Fibroblast of skin of back (primary cell): Measurements from ENCODE around the gene PTPRK.
"Not testable (repeated sequence)": the region's sequence is repeated elsewhere in the genome, so short reads cannot be mapped to it uniquely, and the experiment has no call there.

ENCODE experiments used
- DNase-seq: peaks from one replicate; pipeline ENCODE4 v3.0.0-alpha.2; 2013

The PTPRK gene

DNA sequence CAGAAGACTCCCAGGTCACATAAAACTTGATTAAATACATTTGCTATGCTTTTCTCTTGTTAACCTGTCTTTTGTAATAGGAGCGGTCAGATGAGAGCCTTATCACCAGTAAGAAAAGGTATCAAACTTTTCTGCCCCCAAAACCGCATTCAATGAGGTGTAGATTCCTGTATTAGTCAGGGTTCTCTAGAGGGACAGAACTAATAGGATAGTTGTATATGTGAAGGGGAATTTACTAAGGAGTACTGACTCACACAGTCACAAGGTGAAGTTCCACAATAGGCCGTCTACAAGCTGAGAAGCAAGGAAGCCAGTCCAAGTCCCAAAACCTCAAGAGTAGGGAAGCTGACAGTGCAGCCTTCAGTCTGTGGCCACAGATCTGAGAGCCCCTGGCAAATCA lies 32.7 kb downstream of the PTPRK start:
- DNase-seq, result no peak

GRCh38 chr6:128487055-128487454 lies 33.3 kb downstream of the PTPRK start:
- DNase-seq, result no peak

GRCh38 chr6:128486580-128486979 lies 33.8 kb downstream of the PTPRK start:
- not testable (repeated sequence) for DNase-seq

GRCh38 chr6:128483472-128484135 lies 36.8 kb downstream of the PTPRK start:
- no peak for DNase-seq

DNA sequence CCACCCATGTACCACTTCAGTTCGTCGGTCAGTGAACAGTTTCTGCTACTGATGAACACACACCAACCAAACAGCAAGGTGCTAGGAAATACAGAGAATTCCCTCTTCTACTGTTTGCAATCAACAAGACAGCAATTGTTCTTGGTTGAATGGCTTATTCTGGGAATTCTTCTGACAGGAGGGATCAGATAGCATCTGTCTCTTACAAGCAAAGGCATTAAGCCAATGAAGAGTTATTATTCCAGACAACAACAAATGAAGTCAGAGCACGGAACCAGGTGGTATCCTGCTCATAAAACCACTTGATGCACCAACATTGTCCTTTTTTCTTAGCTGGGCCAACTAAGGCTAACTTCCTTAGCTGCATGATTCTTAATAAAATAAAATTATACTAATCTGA lies 37.8 kb downstream of the PTPRK start:
- no peak for DNase-seq

DNA sequence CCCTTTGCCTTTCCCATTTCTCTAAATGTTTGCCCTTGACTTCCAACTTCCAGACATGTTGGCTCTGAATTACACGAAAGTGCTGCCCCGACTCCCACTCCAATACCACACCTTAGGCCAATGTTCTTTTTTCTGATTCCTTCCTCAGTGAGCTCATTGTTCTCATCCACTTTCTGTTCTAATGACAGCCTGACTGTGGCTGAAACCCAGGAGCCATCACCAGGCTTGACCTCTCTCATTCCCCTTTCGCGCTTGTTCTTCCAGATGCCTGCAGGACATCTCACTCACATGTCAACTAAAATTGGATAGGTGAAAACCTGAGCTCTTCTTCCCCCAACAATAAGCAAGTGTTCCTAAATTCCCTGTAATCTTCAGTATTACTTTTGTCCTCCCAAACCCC lies 40.4 kb downstream of the PTPRK start:
- DNase-seq, result no peak

- DNase-seq, result no peak
Measured at GRCh38 chr6:128479048-128479666, 41.2 kb downstream of the PTPRK start.

GRCh38 chr6:128478230-128479047 lies 42.0 kb downstream of the PTPRK start:
- no peak for DNase-seq

GRCh38 chr6:128474933-128475332 lies 45.5 kb downstream of the PTPRK start:
- no peak for DNase-seq

GRCh38 chr6:128474481-128474880 lies 45.9 kb downstream of the PTPRK start:
- peak; percentile 63 for DNase-seq

- no peak for DNase-seq
Measured at GRCh38 chr6:128471907-128472306, 48.5 kb downstream of the PTPRK start.

DNA sequence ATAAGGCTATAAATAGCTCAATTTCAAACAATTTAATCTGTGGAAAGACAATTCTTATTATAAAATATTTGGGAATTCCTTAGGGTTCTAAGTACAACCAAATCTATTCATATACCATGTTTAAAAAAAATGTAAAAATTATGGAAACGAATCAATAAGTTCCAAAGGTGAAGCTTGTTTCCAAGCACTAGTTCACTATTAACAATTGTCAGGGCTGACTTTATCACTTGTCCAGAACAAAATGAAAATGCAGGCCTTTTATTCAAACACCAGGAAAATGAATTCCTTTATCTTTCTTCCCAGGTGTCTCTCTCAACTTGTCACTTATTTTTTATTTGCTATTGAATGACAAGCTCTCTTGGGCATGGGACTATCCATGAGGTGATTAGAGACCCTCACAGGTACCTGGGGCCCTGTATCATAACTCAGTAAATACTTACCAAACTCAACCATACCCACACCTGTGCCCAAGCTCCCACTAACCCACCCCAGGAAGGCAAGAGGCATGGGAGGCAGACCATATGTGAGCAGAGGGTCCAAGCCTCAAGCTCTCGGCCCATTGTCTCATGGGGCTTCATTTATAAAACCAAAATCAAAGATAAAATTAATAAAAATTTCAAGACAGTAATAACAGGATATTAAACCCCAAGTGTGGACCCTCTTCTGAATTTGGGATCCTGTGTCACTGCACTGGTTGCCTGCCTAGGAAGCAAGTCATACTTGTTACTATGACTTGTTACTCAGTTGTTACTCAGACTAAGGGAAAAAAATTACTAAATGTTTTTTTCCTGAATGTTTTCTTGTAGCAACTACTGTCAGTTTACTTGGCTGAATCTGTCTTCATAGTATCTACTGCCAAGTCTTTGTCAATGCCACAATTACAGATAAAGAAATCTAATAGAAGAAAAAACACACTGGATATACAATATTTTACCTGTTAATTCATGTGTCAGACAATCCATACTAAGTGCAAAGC lies 54.7 kb downstream of the PTPRK start:
- DNase-seq, result no peak

GRCh38 chr6:128464790-128465189 lies 55.6 kb downstream of the PTPRK start:
- DNase-seq, result no peak

- DNase-seq, result peak; percentile 8
Measured at GRCh38 chr6:128463942-128464341, 56.5 kb downstream of the PTPRK start.

GRCh38 chr6:128461501-128461900 lies 58.9 kb downstream of the PTPRK start:
- DNase-seq, result no peak

DNA sequence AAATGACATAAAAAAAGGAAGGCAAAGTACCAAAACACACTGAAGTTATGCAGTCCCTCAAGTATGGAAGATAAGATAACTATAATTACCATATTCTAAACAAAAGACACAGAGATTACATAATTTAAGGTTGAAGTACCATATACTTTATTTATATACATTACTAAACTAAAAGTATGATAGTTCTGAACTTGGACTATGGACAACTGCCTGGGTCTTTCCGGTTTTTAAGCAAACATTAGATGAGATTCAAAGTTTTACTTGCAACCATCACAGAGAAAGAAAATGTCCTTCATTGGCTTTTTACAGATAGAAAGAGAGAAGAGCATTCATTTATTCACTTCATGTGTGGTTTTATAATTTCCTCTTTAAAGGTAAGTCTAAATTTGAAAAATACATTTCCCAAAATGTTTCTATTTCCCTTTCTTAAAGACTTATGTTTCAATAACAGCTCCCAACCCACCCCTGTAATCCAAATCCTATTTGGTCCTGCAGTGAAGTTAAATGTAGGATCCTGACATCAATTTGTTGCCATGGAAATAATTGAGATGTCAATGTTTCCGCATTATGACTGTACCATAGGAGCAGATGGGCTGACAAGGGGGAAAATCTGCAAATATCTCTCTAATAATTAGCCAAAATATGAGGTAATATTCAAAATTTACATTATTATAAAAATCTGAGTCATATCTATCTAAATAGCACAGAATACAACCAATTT lies 63.7 kb downstream of the PTPRK start:
- DNase-seq, result no peak

GRCh38 chr6:128455959-128456358 lies 64.4 kb downstream of the PTPRK start:
- no peak for DNase-seq

- no peak for DNase-seq
Measured at GRCh38 chr6:128452713-128453112, 67.7 kb downstream of the PTPRK start.

- DNase-seq, result no peak
Measured at GRCh38 chr6:128446497-128446896, 73.9 kb downstream of the PTPRK start.

DNA sequence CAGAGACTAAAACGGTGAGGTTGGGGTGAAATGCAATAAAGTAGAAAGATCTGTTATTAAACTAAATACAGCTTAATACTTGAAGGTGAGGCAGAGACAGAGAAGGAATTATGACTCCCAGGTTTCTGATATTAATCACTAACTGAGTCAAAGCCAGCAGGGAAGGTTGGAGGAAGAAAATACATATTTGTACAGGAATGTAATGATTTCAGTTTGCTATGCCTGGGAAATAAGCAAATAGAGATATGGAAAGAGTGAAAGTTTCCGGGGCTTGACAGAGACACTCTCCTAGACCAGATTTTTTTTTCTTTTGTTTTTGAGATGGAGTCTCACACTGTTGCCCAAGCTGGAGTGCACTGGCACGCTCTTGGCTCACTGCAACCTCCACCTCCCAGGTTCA lies 76.8 kb downstream of the PTPRK start:
- DNase-seq, result peak; percentile 55

DNA sequence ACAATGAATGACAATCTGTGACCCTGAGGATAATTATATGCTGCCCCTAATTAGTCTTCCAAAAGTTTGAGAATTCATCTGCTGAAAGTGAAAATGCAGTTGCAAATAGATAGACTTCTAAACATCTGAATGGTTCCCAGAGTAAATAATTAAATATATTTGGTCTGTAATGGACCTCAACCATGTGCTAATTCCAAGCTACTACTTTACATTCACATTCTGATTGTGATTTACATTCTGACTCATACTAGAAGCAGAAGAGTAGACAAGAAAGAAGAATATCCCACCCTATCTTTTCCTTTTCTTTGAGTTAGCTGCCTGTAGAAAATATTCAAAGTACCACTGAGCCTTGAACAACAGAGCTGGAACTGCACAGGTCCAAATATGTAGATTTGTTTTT lies 80.8 kb downstream of the PTPRK start:
- no peak for DNase-seq

GRCh38 chr6:128438393-128438792 lies 82.0 kb downstream of the PTPRK start:
- DNase-seq, result no peak
